ENCODE measurements around the gene NUMA1. TPM values are rescaled to one million over a fixed set of nuclear protein-coding genes. Genes with fewer than 3 reads are reported as not detected.

Gene NUMA1
- total and polyA plus RNA-seq, 4 donors, result 19.5 to 93.2 (median 42.1) TPM

DNA sequence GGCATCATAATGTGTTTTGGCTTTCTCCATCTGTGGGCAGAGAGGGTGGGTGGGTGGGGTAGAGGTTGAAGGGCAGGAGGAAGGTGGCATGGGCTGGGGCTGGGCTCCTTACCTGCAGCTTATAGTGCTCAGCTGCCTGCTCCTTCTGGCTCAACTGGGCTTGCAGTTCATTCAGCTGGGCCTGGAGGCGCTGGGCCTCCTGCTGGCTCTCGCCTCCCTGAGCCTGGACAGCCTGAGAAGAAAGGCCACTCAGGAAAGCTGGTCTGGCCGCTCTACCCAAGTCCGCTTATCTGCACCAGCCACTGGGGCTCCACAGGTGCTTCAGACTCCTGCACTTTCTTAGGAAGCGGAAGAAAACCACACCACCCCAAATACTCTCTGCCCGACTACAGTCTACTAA lies 71.2 kb downstream of the NUMA1 start:
- no peak overlapping the region for H3K27ac ChIP-seq (ENCODE audit: low read depth in 1 of 2, low read length in 2 of 2)
- H3K27me3 ChIP-seq (ENCODE audit: control insufficient read depth in 4 of 4, insufficient read depth in 4 of 4, low read length in 3 of 4), result no peaks in the 10 kb centered on the region
- no peak for TF ChIP-seq RXRA (IDR thresholded peaks at IDR 0.05)
- TF ChIP-seq, protein P1, sequence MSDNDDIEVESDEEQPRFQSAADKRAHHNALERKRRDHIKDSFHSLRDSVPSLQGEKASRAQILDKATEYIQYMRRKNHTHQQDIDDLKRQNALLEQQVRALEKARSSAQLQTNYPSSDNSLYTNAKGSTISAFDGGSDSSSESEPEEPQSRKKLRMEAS (IDR thresholded peaks at IDR 0.05), result no peak
- TF ChIP-seq TAF1 (conservative IDR thresholded peaks at IDR 0.05), result no peak
- no peak for TF ChIP-seq EGR1 (IDR thresholded peaks at IDR 0.05; ENCODE audit: low read depth in 2 of 2)
- TF ChIP-seq SP1 (IDR thresholded peaks at IDR 0.05), result no peak
- no peak for TF ChIP-seq GABPA (IDR thresholded peaks at IDR 0.05 in 1 of 2, conservative IDR thresholded peaks at IDR 0.05 in 1 of 2)
- no peak for TF ChIP-seq HNF4A (conservative IDR thresholded peaks at IDR 0.05)
- no peak for TF ChIP-seq FOXA1 (IDR thresholded peaks at IDR 0.05)
- no peak for DNase-seq (ENCODE audit: low spot score)
- H3K9me3 ChIP-seq (ENCODE audit: control insufficient read depth in 4 of 4, low read length in 3 of 4), result no peaks in the 10 kb centered on the region
- no peak overlapping the region for H3K9ac ChIP-seq (ENCODE audit: low read depth in 1 of 2, low read length in 2 of 2)
- WGBS, result 97% methylated on average over 6 of the region's 6 CpGs
- peaks cover 25 to 96% (median 73%) of the 10 kb centered on the region in 4 donors for H3K36me3 ChIP-seq (ENCODE audit: control insufficient read depth in 4 of 4, insufficient read depth in 3 of 4, low read depth in 1 of 4, low read length in 3 of 4)
- H3K4me1 ChIP-seq (ENCODE audit: control insufficient read depth in 4 of 4, insufficient read depth in 4 of 4, low read length in 3 of 4), result peaks cover 2 to 16% (median 8%) of the 10 kb centered on the region in 4 donors
- H3K4me3 ChIP-seq (ENCODE audit: low read depth in 1 of 3, low read length in 3 of 3), result no peak overlapping the region

DNA sequence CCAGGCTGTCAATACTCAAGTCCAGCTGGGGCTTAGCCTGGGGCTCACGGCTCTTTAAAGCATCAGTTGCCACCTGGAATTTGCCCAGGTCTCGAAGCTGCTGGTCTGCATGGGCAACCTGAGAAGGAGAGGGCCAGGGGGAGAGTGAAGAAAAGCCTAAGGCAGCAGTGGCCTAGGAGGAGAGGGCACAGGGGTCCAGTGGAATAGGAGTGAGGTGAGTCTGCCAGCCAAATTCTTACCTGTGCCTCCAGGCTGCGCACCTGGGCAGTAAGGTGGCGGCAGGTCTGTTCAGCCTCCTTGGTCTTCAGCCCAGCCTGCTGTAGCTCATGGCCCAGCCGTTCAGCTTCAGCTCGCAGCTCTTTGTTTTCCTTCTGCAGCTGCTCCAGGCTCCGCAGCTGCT lies 71.6 kb downstream of the NUMA1 start:
- no peak overlapping the region for H3K27ac ChIP-seq (ENCODE audit: low read depth in 1 of 2, low read length in 2 of 2)
- 94% methylated on average over 7 of the region's 7 CpGs for WGBS
- DNase-seq (ENCODE audit: low spot score), result no peak

More for the DNA sequence above, 71.6 kb downstream of the NUMA1 start:
- H3K4me1 ChIP-seq (ENCODE audit: control insufficient read depth in 4 of 4, insufficient read depth in 4 of 4, low read length in 3 of 4), result peaks cover 2 to 15% (median 8%) of the 10 kb centered on the region in 4 donors
- H3K36me3 ChIP-seq (ENCODE audit: control insufficient read depth in 4 of 4, insufficient read depth in 3 of 4, low read depth in 1 of 4, low read length in 3 of 4), result peaks cover 25 to 96% (median 74%) of the 10 kb centered on the region in 4 donors
- H3K9ac ChIP-seq (ENCODE audit: low read depth in 1 of 2, low read length in 2 of 2), result no peak overlapping the region
- TF ChIP-seq, protein P2, sequence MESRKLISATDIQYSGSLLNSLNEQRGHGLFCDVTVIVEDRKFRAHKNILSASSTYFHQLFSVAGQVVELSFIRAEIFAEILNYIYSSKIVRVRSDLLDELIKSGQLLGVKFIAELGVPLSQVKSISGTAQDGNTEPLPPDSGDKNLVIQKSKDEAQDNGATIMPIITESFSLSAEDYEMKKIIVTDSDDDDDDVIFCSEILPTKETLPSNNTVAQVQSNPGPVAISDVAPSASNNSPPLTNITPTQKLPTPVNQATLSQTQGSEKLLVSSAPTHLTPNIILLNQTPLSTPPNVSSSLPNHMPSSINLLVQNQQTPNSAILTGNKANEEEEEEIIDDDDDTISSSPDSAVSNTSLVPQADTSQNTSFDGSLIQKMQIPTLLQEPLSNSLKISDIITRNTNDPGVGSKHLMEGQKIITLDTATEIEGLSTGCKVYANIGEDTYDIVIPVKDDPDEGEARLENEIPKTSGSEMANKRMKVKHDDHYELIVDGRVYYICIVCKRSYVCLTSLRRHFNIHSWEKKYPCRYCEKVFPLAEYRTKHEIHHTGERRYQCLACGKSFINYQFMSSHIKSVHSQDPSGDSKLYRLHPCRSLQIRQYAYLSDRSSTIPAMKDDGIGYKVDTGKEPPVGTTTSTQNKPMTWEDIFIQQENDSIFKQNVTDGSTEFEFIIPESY (IDR thresholded peaks at IDR 0.05), result no peak
- no peak for TF ChIP-seq HNF4A (conservative IDR thresholded peaks at IDR 0.05)
- TF ChIP-seq, protein P3, sequence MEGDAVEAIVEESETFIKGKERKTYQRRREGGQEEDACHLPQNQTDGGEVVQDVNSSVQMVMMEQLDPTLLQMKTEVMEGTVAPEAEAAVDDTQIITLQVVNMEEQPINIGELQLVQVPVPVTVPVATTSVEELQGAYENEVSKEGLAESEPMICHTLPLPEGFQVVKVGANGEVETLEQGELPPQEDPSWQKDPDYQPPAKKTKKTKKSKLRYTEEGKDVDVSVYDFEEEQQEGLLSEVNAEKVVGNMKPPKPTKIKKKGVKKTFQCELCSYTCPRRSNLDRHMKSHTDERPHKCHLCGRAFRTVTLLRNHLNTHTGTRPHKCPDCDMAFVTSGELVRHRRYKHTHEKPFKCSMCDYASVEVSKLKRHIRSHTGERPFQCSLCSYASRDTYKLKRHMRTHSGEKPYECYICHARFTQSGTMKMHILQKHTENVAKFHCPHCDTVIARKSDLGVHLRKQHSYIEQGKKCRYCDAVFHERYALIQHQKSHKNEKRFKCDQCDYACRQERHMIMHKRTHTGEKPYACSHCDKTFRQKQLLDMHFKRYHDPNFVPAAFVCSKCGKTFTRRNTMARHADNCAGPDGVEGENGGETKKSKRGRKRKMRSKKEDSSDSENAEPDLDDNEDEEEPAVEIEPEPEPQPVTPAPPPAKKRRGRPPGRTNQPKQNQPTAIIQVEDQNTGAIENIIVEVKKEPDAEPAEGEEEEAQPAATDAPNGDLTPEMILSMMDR (IDR thresholded peaks at IDR 0.05; ENCODE audit: low read depth, low read length, missing input control), result no peak
- no peak for TF ChIP-seq FOXA2 (IDR thresholded peaks at IDR 0.05)
- TF ChIP-seq EGR1 (IDR thresholded peaks at IDR 0.05; ENCODE audit: low read depth in 2 of 2), result no peak
- no peak for TF ChIP-seq RAD21 (IDR thresholded peaks at IDR 0.05)
- no peak for TF ChIP-seq TAF1 (conservative IDR thresholded peaks at IDR 0.05)
- TF ChIP-seq, protein P1 (IDR thresholded peaks at IDR 0.05), result no peak
- TF ChIP-seq YY1 (IDR thresholded peaks at IDR 0.05), result no peak
- TF ChIP-seq HNF4G (IDR thresholded peaks at IDR 0.05), result no peak
- no peak for TF ChIP-seq REST (IDR thresholded peaks at IDR 0.05)
- TF ChIP-seq NR2F2 (IDR thresholded peaks at IDR 0.05), result no peak
- H3K27me3 ChIP-seq (ENCODE audit: control insufficient read depth in 4 of 4, insufficient read depth in 4 of 4, low read length in 3 of 4), result no peaks in the 10 kb centered on the region
- no peaks in the 10 kb centered on the region for H3K9me3 ChIP-seq (ENCODE audit: control insufficient read depth in 4 of 4, low read length in 3 of 4)
- H3K4me3 ChIP-seq (ENCODE audit: low read depth in 1 of 3, low read length in 3 of 3), result no peak overlapping the region

All from liver (tissue), 9 donors.